M059J (cell line): Measurements from ENCODE around the gene ABCA13. TPM values are rescaled to one million over a fixed set of nuclear protein-coding genes. Genes with fewer than 3 reads are reported as not detected.
"Not testable (repeated sequence)": the region's sequence is repeated elsewhere in the genome, so short reads cannot be mapped to it uniquely, and the experiment has no call there.

Experiments used
- DNase-seq: peaks from one replicate; pipeline ENCODE4 v3.0.0-alpha.2; 2012; ENCODE audit warnings: low read depth
- total RNA-seq: library from RNA; depleted of rRNA; stranded (reverse); fragments of >200 nt; shearing (Covaris generic); gene quantifications from 2 replicates; pipeline ENCODE4 v1.2.3, GENCODE V29; 2014

The ABCA13 gene
- total RNA-seq, 1 experiment from 2014 or later = 0.07 TPM

DNA sequence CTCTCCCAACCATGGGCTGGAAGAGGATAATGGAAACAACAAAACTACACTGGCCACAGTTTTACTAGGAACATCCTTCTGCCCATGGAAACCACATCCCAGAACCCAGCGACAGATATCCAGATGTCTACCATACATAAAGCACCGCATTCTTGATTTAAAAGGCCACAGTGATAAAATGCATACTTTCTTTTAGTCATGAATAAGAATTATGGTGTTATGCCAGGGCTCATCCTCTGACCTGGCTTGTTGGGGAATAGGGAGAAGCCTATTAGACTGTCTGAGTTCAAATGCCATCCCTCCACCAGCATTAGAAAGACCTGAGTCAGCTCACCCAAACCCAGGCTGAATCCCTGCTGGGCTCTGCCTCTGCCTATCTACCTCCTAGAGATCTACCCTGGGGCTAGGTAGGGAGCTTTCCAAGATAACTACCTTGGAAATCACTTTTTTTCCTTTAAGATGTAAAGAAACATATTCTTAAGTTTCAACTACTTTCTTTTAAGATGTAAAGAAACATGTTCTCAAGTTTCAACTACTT lies 5.2 kb downstream of the ABCA13 start:
- peak; percentile 34 for DNase-seq

DNA sequence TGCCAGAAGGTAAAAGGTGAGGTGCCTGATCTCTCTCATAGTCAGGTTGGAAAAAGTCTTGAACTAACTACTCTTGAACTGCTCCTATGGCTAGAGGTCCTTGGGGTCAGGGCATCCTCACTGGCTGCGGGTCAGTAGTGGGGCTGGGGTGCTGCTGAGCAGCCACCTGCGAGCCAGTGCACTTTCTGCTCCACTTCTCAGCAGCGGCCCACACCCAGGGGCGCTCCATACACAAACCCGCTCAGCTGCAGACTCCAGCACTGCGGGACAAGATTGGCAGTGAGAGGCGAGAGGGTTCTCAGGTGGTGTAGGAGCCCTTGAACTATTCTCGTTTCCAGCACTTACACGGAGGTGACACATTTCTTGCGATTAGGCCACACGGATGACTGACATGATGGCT lies 6.0 kb downstream of the ABCA13 start:
- DNase-seq = no peak

GRCh38 chr7:48179496-48180030 lies 8.3 kb downstream of the ABCA13 start:
- DNase-seq = no peak

DNA sequence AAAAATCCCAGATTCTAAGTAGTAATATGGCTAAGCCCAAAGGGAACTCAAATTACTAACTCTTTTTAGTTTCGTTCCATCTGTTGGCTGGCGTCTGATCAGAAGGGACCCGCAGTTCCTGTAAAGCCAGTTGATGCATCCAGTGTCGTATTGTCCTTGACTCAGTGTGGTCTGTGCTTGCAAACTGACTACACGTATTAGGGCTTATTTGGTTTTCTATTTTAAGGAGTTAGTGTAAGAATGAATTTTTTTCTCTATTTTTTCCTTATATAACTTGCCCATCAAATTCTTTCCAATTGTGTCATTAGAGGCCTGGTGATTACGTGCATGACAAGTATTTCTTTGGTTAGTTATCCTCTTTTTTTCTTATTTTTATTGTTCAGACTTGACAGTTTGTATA lies 9.7 kb downstream of the ABCA13 start:
- DNase-seq = peak; percentile 79

DNA sequence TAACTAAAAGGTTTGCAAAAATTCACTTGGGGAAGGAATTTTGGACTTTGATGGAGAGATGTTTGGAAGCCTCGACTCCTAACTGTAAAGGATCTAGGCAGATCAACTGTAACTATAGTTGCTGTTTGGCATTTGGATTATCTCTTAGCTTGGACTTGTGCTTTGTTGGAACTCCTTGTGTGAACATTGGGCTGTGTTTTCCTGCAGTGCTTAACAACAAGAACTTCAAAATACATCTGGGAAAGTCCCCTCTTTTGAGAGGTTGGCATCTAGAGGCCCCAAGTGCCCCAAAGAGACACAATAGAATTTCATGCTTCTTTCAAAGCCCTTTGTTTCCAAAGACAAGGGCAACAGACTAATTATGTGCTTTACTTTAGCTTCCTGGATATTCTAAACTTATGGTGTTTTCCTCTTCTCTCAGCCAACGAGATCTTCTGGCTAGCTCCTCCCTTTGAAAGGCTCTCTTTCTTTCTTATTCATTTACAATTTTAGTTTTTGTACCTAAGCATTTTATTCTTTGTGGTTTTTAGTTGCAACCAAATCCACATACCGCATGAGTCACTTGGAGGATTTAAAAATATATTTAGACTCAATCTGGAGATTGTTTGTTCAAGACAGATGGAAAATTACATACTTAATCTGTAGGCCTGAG lies 11.6 kb downstream of the ABCA13 start:
- peak; percentile 88 for DNase-seq

- DNase-seq = peak; percentile 70
Observed at GRCh38 chr7:48183370-48183743, 12.1 kb downstream of the ABCA13 start.

DNA sequence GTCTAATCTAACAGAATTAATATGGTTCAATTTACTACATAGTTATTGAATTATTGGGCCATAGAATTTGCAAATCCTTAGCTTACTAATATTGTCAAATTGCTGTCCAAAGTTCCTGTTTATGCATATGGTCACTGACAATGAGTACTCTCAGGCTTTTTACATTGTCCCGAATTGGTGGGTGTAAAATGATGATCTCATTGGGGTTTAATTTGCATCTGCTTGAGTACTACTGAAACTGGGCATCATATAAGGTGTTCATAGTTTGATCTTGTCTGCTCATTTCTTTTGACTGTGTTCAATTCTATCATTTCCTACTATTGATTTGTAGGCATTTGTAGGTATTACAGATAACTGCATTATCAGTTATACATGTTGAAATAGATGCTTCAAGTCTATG lies 12.7 kb downstream of the ABCA13 start:
- DNase-seq = no peak

DNA sequence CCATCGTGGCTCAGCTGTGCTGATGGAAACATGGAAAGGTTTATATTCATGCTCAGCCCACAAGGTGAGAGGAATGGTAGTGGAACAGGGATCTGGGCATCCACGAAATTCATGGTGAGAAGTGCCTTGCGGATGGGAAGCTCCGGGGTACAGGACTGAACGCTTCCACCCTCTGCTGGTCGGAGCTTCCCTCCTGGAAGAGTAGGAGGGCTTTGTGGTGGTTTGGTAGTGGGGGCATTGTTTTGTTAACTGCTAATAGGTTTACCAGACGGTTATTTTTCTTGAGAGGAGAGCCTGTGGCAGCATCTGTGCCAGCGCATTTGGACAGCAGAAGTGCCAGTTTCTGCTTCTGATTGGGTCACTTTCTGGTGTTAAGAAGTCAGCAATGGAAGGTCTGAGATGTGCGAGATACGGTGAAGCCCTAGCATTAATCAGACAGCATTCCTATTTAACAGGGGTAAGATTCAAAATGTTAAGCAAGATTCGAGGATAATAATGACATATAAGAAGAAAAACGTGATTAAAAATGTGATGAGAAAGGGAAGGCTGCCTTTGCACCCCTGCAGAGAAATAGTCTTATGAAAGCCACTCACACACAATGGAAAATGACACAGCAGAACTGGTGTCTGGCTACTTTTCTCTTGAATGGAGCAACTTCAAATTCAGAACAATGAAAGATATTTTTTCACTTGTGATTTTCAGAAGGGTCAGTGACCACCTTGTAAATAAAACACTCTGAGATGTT lies 17.7 kb downstream of the ABCA13 start:
- DNase-seq = no peak

DNA sequence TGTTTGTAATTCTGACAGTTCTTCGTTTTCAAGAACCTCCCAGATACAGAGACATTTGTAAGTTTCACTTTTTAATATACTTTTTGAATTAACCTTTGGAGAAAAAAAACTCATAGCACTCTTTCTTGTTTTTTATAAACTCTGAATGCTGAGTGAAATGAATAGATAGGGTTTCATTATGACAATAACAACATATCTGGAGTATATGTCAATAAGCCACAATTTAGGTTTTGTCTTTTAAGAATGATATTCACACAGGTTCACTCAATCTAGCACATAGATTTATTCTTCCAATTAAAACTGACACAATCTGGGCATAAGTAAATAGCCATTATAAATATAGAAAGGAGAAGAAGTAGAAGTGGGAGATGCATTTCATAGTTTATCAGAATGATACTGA lies 21.7 kb downstream of the ABCA13 start:
- DNase-seq = no peak

GRCh38 chr7:48193421-48193820 lies 22.2 kb downstream of the ABCA13 start:
- no peak for DNase-seq

DNA sequence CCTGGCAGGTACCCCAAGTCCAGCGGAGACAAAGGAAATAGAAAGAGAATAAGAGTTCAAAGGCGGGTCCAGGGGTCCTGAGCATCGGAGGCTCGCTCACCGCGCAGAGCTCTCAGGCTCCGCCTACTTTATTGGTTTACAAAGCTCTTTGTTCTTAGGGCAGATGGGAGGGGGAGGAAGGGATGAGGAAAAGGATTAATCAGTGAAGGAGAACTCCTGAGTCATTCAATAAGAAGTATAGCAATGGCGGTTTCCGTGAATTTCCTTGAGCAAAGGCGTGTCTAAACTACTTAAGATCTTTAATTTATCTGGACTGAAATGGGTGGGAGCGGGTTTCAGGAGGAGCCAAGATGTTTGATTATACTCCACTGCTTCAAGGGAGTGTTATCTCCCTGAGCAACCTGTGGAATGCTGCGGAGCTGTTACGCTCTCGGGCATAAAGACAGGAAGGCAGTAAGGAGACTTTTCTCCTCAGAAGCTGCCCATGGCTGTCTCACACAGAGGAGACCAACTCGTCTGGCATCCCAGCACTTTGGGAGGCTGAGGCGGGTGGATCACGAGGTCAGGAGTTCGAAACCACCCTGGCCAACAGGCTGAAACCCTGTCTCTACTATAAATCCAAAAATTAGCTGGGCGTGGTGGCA lies 29.8 kb downstream of the ABCA13 start:
- DNase-seq = not testable (repeated sequence)

GRCh38 chr7:48202916-48203315 lies 31.7 kb downstream of the ABCA13 start:
- not testable (repeated sequence) for DNase-seq

DNA sequence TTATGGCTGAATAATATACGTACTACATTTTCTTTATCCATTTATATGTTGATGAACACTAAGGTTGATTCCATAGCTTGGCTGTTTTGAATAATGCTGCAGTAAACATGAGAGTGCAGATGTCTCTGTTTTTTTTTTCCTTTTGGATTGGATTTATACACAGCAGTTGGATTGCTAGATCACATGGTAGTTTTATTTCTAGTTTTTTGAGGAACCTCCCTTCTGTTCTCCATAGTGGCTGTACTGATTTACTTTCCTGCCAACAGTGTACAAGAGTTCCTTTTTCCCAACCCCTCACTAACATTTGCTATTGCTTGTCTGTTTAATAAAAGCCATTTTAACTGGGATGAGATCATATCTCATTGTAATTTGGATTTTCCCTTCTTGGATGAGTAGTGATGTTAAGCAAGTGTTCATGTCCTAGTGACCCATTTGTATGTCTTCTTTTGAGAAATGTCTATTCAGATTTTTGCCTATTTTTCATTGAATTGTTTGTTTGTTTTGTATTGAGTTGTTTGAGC lies 36.0 kb downstream of the ABCA13 start:
- DNase-seq = no peak

GRCh38 chr7:48209004-48209600 lies 37.8 kb downstream of the ABCA13 start:
- DNase-seq = no peak

DNA sequence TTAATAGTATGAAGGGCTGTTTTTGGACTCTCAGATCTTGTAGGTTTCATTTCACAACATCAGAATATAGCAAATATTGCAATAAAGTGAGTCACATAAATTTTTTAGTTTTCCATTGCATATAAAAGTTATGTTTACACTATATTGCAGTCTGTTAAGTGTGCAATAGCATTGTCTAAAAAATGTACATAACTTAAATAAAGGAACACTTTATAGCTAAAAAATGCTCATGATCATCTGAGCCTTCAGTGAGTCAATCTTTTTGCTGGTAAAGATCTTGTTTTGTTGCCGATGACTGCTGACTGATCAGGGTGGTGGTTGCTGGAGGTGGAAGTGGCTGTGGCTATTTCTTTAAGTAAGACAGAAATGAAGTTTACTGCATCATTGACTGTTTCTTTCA lies 42.0 kb downstream of the ABCA13 start:
- no peak for DNase-seq

- DNase-seq = no peak
Observed at GRCh38 chr7:48217266-48217665, 46.0 kb downstream of the ABCA13 start.

DNA sequence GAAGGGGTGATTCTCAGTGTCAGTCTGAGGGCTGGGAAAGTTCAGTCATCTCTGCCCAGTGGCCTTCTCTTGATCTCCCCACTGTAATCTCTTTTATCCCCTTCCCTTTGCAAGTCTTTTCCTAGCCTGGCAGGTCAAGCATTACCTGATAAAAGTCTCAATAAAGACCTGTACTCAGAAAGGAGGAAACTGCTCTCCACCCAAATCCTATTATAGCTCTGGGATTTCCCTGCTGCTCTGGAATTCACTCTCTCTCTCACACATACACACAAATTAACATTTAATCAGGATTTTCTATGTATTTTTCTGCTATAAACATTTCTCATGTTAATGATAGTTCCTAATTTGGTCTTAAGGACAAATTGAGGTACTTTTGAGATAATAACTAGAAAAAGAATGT lies 46.5 kb downstream of the ABCA13 start:
- DNase-seq = no peak

DNA sequence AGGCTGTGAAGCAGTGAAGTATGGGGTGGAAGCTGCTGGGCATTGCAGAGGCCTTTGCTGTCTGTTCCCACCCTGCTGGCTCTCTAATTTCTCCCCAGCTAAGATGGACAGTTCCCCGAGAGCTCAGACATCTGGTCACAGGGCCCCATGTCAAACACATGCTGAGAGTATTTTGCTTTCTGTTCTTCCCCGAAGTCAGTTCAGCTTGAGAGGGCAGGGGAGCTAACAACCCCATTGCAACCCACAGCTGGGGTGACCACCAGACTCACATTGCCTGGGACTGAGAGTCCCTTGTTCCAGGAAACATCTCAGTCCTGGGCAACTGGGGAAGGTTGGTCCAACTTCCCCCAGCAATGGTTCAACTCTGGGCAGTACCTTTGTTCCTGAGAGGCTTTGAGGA lies 52.8 kb downstream of the ABCA13 start:
- DNase-seq = no peak

- no peak for DNase-seq
Observed at GRCh38 chr7:48225101-48225500, 53.8 kb downstream of the ABCA13 start.

DNA sequence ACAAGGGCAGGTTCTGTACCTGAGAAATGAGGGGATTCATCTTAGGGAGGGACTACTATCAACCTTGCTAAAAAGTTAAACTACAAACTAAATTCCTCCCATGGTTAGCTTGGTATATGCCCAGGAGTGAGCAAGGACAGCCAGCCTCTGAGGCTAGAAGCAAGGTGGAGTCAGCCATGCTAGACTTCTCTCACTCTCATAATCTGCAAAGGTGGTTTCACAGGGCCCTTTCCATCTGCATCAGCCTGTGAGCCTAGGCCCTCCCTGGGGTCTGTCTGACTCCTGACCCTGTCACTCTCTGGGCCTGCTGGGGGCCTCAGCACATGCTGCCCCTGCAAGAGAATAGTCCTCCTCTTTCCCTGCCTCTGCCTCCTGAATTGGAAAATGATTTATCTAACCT lies 66.1 kb downstream of the ABCA13 start:
- no peak for DNase-seq

- DNase-seq = no peak
Observed at GRCh38 chr7:48242846-48243245, 71.6 kb downstream of the ABCA13 start.

GRCh38 chr7:48244864-48245271 lies 73.6 kb downstream of the ABCA13 start:
- DNase-seq = peak; percentile 87
